Stimulated activated naive CD8-positive, alpha-beta T cell treated with anti-CD3 and anti-CD28 coated beads, Interleukin-15, Interleukin-2, amounts not matched to agents 100 ng/mL and 50 ng/mL, for 24 hours (primary cell): ENCODE results near the gene GRPEL2.

Source experiments
- H3K27ac Mint-ChIP-seq: one replicate; pipeline ENCODE4 v1.8.0; 2021; ENCODE audit warnings: mild to moderate bottlenecking, mixed read lengths
- H3K27me3 Mint-ChIP-seq: one replicate; pipeline ENCODE4 v1.8.0; 2021; ENCODE audit warnings: mixed read lengths
- H3K36me3 Mint-ChIP-seq: one replicate; pipeline ENCODE4 v1.8.0; 2021; ENCODE audit warnings: low read depth, mixed read lengths
- H3K4me1 Mint-ChIP-seq: one replicate; pipeline ENCODE4 v1.8.0; 2021; ENCODE audit warnings: low read depth, mixed read lengths
- H3K4me3 Mint-ChIP-seq: one replicate; pipeline ENCODE4 v1.8.0; 2021; ENCODE audit warnings: mild to moderate bottlenecking, mixed read lengths
- H3K9me3 Mint-ChIP-seq: one replicate; pipeline ENCODE4 v1.8.0; 2021; ENCODE audit warnings: mixed read lengths

GRPEL2 gene

DNA sequence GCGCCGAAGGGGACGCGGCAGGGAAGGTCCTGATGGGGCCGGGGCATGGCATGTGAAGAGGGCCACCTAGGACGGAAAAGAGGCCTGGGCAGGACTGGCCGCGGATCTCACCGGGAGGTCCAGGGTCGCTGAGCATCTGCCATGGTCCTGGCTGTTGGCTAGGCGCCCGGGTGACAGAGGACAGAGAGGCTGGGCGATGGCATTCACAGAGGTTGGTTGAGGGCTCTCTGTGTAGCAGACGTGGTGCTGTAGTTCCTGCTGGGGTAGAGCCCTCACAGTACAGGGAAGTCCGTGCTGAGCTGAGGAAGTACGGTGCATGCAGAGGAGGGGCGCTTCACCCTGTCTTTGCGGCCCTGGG is 13.0 kb downstream of the GRPEL2 start:
- H3K4me3 Mint-ChIP-seq: peak overlapping the region; percentile 95
- peaks cover 49% of the 10 kb centered on the region for H3K4me1 Mint-ChIP-seq
- peak overlapping the region; percentile 88 for H3K27ac Mint-ChIP-seq
- no peaks in the 10 kb centered on the region for H3K27me3 Mint-ChIP-seq
- peaks cover 32% of the 10 kb centered on the region for H3K36me3 Mint-ChIP-seq
- H3K9me3 Mint-ChIP-seq: no peaks in the 10 kb centered on the region

DNA sequence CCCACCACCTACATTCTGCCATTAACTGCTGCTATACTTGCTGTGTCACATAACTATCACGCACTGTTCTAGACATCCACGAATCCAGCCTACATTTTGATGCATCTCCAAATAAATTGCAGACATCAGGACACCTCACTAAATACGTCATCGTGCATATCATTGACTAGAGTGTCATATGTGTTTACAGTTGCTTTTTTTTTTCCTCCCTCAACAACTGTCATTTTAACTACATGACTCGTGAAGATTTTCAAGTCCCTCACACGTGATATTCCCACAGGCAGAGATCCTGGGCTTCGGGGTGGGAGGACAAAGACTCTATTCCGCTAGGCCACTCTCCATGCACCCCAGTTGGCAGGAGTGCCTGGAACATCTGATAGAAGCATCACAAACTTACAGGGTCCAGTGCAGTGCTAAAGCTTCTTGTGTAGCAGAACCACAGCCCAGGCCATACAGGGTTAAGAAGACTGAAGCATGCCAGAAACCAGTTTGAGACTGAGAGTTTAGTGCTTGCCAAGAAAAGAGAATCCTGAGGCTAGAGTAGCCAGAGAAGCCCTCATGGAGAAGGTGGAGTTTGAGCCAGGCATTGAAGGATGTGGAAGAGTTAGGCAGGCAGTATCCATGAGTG is 13.7 kb downstream of the GRPEL2 start:
- Mint-ChIP-seq H3K9me3 (no peaks in the 10 kb centered on the region), H3K36me3 (peaks cover 27% of the 10 kb centered on the region), H3K27me3 (no peaks in the 10 kb centered on the region), H3K4me3 (peak overlapping the region; percentile 95), H3K4me1 (peaks cover 45% of the 10 kb centered on the region), H3K27ac (no peak overlapping the region)

- H3K9me3 Mint-ChIP-seq: no peaks in the 10 kb centered on the region
Measured at GRCh38 chr5:149360272-149360671, 15.0 kb downstream of the GRPEL2 start.

DNA sequence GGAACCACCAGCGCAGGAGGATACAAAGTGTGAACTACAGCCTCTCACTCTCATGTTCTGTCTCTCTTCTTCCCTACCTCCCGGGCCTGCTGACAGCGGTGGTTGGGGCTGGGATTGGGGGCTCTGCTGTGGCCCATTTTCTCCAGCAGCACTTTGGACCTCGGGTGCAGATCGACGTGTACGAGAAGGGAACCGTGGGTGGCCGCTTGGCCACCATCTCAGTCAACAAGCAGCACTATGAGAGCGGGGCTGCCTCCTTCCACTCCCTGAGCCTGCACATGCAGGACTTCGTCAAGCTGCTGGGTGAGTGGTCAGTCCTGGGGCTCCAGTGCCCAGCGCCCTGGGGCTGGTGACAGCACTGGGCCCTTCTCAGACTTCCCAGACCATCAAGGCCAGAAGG is 17.2 kb downstream of the GRPEL2 start:
- H3K9me3 Mint-ChIP-seq: no peaks in the 10 kb centered on the region
- peaks cover 6% of the 10 kb centered on the region for H3K36me3 Mint-ChIP-seq
- H3K4me1 Mint-ChIP-seq: peaks cover 28% of the 10 kb centered on the region
- H3K27ac Mint-ChIP-seq: peak overlapping the region; percentile 41
- no peaks in the 10 kb centered on the region for H3K27me3 Mint-ChIP-seq
- H3K4me3 Mint-ChIP-seq: no peak overlapping the region

More at GRCh38 chr5:149360272-149360671, 15.0 kb downstream of the GRPEL2 start:
- H3K27me3 Mint-ChIP-seq: no peaks in the 10 kb centered on the region
- peaks cover 17% of the 10 kb centered on the region for H3K36me3 Mint-ChIP-seq
- H3K27ac Mint-ChIP-seq: peak overlapping the region; percentile 43
- H3K4me1 Mint-ChIP-seq: peaks cover 45% of the 10 kb centered on the region
- H3K4me3 Mint-ChIP-seq: no peak overlapping the region

DNA sequence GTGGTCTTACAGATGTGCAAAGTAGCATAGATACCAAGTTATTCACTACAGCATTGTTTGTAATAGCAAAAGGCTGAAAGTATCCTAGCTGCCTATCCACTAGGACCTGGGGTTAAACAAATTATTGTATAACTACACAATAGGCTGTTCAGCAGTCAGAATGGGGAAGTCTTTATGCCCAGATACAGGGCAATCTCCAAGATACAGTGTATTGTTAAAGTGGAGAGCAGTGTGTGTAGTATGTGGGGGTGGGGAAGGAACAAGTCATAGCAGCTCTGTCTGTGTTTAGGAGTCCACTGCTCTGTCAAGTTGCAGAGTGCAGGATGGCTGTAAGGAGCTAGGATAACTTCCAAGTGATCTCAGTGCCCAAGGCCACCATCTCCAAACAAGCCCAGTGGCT is 18.1 kb downstream of the GRPEL2 start:
- Mint-ChIP-seq H3K4me1 (peaks cover 25% of the 10 kb centered on the region), H3K27me3 (no peaks in the 10 kb centered on the region), H3K27ac (no peak overlapping the region), H3K36me3 (peaks cover 6% of the 10 kb centered on the region), H3K9me3 (no peaks in the 10 kb centered on the region), H3K4me3 (no peak overlapping the region)

GRCh38 chr5:149363936-149364335 is 18.6 kb downstream of the GRPEL2 start:
- H3K27ac Mint-ChIP-seq: no peak overlapping the region
- H3K4me1 Mint-ChIP-seq: peaks cover 19% of the 10 kb centered on the region
- H3K36me3 Mint-ChIP-seq: peaks cover 6% of the 10 kb centered on the region
- H3K27me3 Mint-ChIP-seq: no peaks in the 10 kb centered on the region
- H3K9me3 Mint-ChIP-seq: no peaks in the 10 kb centered on the region
- no peak overlapping the region for H3K4me3 Mint-ChIP-seq

DNA sequence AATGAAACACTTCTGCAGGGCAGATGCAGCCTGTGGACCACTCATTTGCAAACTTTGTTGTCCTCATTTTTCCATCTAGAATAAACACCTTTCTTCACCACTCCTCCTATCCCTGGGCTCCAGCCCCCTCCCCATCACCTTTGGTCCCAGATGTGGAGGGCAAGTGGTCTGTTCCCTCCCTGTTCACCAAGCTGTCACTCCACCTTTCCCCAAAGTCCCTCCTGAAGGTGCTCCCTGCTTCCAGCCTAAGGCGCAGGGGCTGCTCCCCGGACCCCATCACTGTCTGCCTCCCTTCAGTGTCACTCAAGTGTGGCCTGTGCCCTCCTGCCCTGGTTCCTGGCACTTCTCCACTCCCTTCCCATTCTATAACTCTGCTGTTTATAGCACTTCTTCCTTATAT is 19.4 kb downstream of the GRPEL2 start:
- Mint-ChIP-seq H3K36me3 (peaks cover 6% of the 10 kb centered on the region), H3K9me3 (no peaks in the 10 kb centered on the region), H3K27ac (no peak overlapping the region), H3K4me1 (peaks cover 11% of the 10 kb centered on the region), H3K27me3 (no peaks in the 10 kb centered on the region), H3K4me3 (no peak overlapping the region)

DNA sequence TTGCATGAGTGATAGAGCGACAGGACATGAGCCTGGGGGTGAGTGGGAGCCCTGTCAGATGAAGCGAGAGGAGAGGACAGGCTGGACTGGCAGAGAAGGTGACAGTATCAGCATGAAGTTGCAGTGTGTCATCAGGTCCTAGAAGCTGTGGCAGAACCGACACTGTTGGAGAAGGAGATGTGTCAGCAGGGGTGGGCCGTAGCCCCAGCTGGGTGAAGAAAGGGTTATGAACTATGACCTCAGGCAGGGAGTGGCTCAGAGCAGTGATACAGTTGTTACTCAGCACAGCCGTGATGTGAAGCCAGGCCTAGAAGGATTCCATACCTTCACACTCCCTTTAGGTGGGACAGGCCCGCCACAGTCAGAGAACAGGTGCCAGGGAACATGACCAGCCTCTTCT is 20.1 kb downstream of the GRPEL2 start:
- no peaks in the 10 kb centered on the region for H3K36me3 Mint-ChIP-seq
- no peaks in the 10 kb centered on the region for H3K9me3 Mint-ChIP-seq
- no peak overlapping the region for H3K27ac Mint-ChIP-seq
- no peaks in the 10 kb centered on the region for H3K27me3 Mint-ChIP-seq
- H3K4me3 Mint-ChIP-seq: no peak overlapping the region
- H3K4me1 Mint-ChIP-seq: peaks cover 4% of the 10 kb centered on the region

GRCh38 chr5:149366169-149366729 is 20.9 kb downstream of the GRPEL2 start:
- Mint-ChIP-seq H3K9me3 (no peaks in the 10 kb centered on the region), H3K4me1 (no peaks in the 10 kb centered on the region), H3K36me3 (no peaks in the 10 kb centered on the region), H3K27ac (no peak overlapping the region), H3K4me3 (no peak overlapping the region), H3K27me3 (no peaks in the 10 kb centered on the region)

DNA sequence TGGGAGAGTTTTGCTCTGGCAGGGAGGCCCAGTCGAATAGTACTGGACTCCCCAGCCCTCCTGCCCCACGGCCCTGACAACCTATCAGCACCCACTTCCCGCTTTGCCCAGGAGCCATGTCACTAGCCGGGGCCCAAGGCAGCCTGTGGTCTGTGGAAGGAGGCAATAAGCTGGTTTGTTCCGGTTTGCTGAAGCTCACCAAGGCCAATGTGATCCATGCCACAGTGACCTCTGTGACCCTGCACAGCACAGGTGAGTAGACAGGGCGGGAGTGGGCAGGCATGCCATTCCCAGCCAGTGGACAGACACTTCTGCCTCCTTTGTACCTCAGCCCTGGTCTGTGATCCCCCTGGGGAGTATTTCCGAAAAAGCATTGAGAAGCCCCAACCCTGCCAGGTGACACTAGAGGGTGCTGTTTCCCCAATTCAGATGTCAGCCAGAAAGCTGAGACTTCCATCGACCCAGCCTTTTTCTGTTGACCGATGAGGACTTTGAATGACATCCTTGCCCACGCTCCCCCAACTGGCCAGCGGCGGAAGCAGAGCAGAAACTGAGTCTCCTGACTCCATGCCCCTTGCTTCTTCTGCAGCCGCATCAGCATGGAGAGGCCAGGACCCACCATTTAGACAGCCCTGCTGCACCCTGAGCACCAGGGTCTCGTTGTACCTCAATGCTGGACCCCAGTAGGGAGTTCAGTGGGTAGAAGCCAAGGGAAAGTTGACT is 22.1 kb downstream of the GRPEL2 start:
- Mint-ChIP-seq H3K27me3 (no peaks in the 10 kb centered on the region), H3K36me3 (no peaks in the 10 kb centered on the region), H3K27ac (no peak overlapping the region), H3K9me3 (no peaks in the 10 kb centered on the region), H3K4me3 (no peak overlapping the region), H3K4me1 (no peaks in the 10 kb centered on the region)

DNA sequence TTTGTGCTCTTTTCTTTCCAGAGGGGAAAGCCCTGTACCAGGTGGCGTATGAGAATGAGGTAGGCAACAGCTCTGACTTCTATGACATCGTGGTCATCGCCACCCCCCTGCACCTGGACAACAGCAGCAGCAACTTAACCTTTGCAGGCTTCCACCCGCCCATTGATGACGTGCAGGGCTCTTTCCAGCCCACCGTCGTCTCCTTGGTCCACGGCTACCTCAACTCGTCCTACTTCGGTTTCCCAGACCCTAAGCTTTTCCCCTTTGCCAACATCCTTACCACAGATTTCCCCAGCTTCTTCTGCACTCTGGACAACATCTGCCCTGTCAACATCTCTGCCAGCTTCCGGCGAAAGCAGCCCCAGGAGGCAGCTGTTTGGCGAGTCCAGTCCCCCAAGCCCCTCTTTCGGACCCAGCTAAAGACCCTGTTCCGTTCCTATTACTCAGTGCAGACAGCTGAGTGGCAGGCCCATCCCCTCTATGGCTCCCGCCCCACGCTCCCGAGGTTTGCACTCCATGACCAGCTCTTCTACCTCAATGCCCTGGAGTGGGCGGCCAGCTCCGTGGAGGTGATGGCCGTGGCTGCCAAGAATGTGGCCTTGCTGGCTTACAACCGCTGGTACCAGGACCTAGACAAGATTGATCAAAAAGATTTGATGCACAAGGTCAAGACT is 22.8 kb downstream of the GRPEL2 start:
- Mint-ChIP-seq H3K4me1 (no peaks in the 10 kb centered on the region), H3K36me3 (no peaks in the 10 kb centered on the region), H3K27ac (no peak overlapping the region), H3K27me3 (no peaks in the 10 kb centered on the region), H3K4me3 (no peak overlapping the region), H3K9me3 (no peaks in the 10 kb centered on the region)

DNA sequence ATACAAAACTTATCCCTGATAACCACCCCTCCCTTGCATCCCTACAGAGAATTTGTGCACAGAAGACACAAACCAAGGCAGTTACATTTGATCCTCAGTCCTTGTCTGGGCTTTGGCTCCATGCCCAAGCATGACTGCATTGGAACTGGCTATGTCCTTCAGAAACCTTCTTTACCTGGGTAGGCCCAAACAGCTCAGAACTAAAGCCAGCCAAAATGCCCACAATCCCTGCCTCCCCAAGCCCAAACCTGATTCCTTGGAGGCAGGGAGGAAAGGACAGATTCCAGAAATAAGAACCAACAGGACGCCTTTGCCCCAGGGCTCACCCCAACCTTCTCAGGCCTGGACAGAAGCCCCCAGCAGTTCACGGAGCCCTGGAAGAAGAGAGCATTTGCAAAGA is 25.6 kb downstream of the GRPEL2 start:
- no peaks in the 10 kb centered on the region for H3K27me3 Mint-ChIP-seq
- H3K36me3 Mint-ChIP-seq: no peaks in the 10 kb centered on the region
- no peaks in the 10 kb centered on the region for H3K9me3 Mint-ChIP-seq
- no peak overlapping the region for H3K4me3 Mint-ChIP-seq
- no peaks in the 10 kb centered on the region for H3K4me1 Mint-ChIP-seq
- no peak overlapping the region for H3K27ac Mint-ChIP-seq

- H3K27ac Mint-ChIP-seq: no peak overlapping the region
- no peaks in the 10 kb centered on the region for H3K4me1 Mint-ChIP-seq
- no peaks in the 10 kb centered on the region for H3K9me3 Mint-ChIP-seq
- no peaks in the 10 kb centered on the region for H3K36me3 Mint-ChIP-seq
- H3K4me3 Mint-ChIP-seq: no peak overlapping the region
- H3K27me3 Mint-ChIP-seq: no peaks in the 10 kb centered on the region
Measured at GRCh38 chr5:149371296-149371962, 26.1 kb downstream of the GRPEL2 start.

GRCh38 chr5:149372076-149372795 is 26.9 kb downstream of the GRPEL2 start:
- Mint-ChIP-seq H3K27me3 (no peaks in the 10 kb centered on the region), H3K4me3 (no peak overlapping the region), H3K9me3 (no peaks in the 10 kb centered on the region), H3K36me3 (no peaks in the 10 kb centered on the region), H3K4me1 (no peaks in the 10 kb centered on the region), H3K27ac (no peak overlapping the region)
